Breast epithelium (tissue), 4 donors: ENCODE measurements around the gene FARP2. TPM values are rescaled to one million over a fixed set of nuclear protein-coding genes. Genes with fewer than 3 reads are reported as not detected.

Experiments
- DNase-seq, 2 donors: peaks; one replicate each; pipeline ENCODE4 v3.0.0-alpha.2; 2019; ENCODE audit warnings: low spot score in 2 of 2
- H3K27ac ChIP-seq, 2 donors: fragments of 200-600 bp; sonication (generic) in 1 of 2; one replicate each; pipeline ENCODE4 v1.5.1; 2016 to 2019; ENCODE audit warnings: mild to moderate bottlenecking in 1 of 2
- H3K27me3 ChIP-seq, 2 donors: fragments of 200-600 bp; sonication (generic) in 1 of 2; one replicate each; pipeline versions ENCODE4 v1.5.1 to v1.6.0; 2017 to 2019; ENCODE audit warnings: control low read depth in 1 of 2, mild to moderate bottlenecking in 1 of 2
- H3K36me3 ChIP-seq: fragments of 200-600 bp; one replicate; pipeline ENCODE4 v1.5.1; 2019
- H3K4me1 ChIP-seq, 2 donors: fragments of 200-600 bp; sonication (generic); one replicate each; pipeline ENCODE4 v1.5.1; 2016 to 2019; ENCODE audit warnings: control low read depth in 1 of 2
- H3K4me3 ChIP-seq, 3 donors: fragments of 200-600 bp; sonication (generic); 1 replicate in 2 of 3; 2 replicates in 1 of 3; pipeline ENCODE4 v1.5.1; 2016 to 2019; ENCODE audit warnings: mild to moderate bottlenecking in 3 of 3, moderate library complexity in 2 of 3
- H3K9me3 ChIP-seq, 2 donors: fragments of 200-600 bp; sonication (generic) in 1 of 2; one replicate each; pipeline ENCODE4 v1.5.1; 2016 to 2019; ENCODE audit warnings: control low read depth in 1 of 2
- POLR2A ChIP-seq: fragments of 450-650 bp; IDR thresholded peaks from one replicate; pipeline ENCODE4 v1.6.1; 2016; ENCODE audit warnings: antibody characterized with exemption, mild to moderate bottlenecking, moderate library complexity
- POLR2AphosphoS5 ChIP-seq, 3 donors: sonication (generic); formaldehyde crosslinking; IDR thresholded peaks; one replicate each; pipeline ENCODE4 v1.6.1; 2017; ENCODE audit warnings: antibody characterized with exemption in 3 of 3
- intact Hi-C: fragments of 100-400 bp; cut with DNase I; formaldehyde crosslinking; loops from one replicate; pipeline ENCODE4 v1.15.1; 2023; ENCODE audit warnings: low total_unique reads
- total RNA-seq, 3 donors: library from RNA; depleted of rRNA; stranded (reverse); fragments of >200 nt; gene quantifications; one replicate each; pipeline ENCODE4 v1.1.0, GENCODE V29; 2016
- TF ChIP-seq, protein P1 (sequence below), 3 donors: fragments of 450-650 bp; IDR thresholded peaks; one replicate each; pipeline ENCODE4 v1.5.1; 2016 to 2017; ENCODE audit warnings: antibody characterized with exemption in 3 of 3, mild to moderate bottlenecking in 3 of 3, moderate library complexity in 3 of 3

Gene FARP2
- total RNA-seq, 3 donors from 2014 or later, result 34.4 to 43.3 (median 40.3) TPM

GRCh38 chr2:241509155-241509784, 153.2 kb downstream of the FARP2 start:
- no peak for DNase-seq
- Histone ChIP-seq H3K4me3 (peak overlapping the region; percentile 90 to 98 (median 90)), H3K27me3 (no peaks in the 10 kb centered on the region), H3K27ac (peak overlapping the region; percentile 85 to 89), H3K9me3 (no peaks in the 10 kb centered on the region), H3K36me3 (no peaks in the 10 kb centered on the region), H3K4me1 (peaks cover 3 to 16% of the 10 kb centered on the region in 2 donors)
- intact Hi-C loops, result no loop called here
- TF ChIP-seq POLR2AphosphoS5 (IDR thresholded peaks at IDR 0.05), result no peak
- no peak for TF ChIP-seq POLR2A
- TF ChIP-seq, protein P1, sequence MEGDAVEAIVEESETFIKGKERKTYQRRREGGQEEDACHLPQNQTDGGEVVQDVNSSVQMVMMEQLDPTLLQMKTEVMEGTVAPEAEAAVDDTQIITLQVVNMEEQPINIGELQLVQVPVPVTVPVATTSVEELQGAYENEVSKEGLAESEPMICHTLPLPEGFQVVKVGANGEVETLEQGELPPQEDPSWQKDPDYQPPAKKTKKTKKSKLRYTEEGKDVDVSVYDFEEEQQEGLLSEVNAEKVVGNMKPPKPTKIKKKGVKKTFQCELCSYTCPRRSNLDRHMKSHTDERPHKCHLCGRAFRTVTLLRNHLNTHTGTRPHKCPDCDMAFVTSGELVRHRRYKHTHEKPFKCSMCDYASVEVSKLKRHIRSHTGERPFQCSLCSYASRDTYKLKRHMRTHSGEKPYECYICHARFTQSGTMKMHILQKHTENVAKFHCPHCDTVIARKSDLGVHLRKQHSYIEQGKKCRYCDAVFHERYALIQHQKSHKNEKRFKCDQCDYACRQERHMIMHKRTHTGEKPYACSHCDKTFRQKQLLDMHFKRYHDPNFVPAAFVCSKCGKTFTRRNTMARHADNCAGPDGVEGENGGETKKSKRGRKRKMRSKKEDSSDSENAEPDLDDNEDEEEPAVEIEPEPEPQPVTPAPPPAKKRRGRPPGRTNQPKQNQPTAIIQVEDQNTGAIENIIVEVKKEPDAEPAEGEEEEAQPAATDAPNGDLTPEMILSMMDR (IDR thresholded peaks at IDR 0.05), result no peak

GRCh38 chr2:241511091-241511741, 155.1 kb downstream of the FARP2 start:
- Histone ChIP-seq H3K27me3 (no peaks in the 10 kb centered on the region), H3K36me3 (no peaks in the 10 kb centered on the region), H3K4me1 (peaks cover 3 to 16% of the 10 kb centered on the region in 2 donors), H3K27ac (no peak overlapping the region), H3K9me3 (no peaks in the 10 kb centered on the region), H3K4me3 (no peak overlapping the region)
- intact Hi-C loops, result no loop called here
- DNase-seq, result no peak
- no peak for TF ChIP-seq POLR2A
- TF ChIP-seq, protein P1 (IDR thresholded peaks at IDR 0.05), result no peak
- TF ChIP-seq POLR2AphosphoS5 (IDR thresholded peaks at IDR 0.05), result no peak

- Histone ChIP-seq H3K27me3 (no peaks in the 10 kb centered on the region), H3K36me3 (no peaks in the 10 kb centered on the region), H3K9me3 (no peaks in the 10 kb centered on the region), H3K4me3 (no peak overlapping the region), H3K4me1 (peaks cover 0 to 3% of the 10 kb centered on the region in 2 donors), H3K27ac (no peak overlapping the region)
- no peak for DNase-seq
- intact Hi-C loops, result no loop called here
- TF ChIP-seq POLR2AphosphoS5 (IDR thresholded peaks at IDR 0.05) (no peak), POLR2A (no peak)
- TF ChIP-seq, protein P1 (IDR thresholded peaks at IDR 0.05), result no peak
These were observed 158.5 kb downstream of the FARP2 start for GRCh38 chr2:241514553-241514952.

DNA sequence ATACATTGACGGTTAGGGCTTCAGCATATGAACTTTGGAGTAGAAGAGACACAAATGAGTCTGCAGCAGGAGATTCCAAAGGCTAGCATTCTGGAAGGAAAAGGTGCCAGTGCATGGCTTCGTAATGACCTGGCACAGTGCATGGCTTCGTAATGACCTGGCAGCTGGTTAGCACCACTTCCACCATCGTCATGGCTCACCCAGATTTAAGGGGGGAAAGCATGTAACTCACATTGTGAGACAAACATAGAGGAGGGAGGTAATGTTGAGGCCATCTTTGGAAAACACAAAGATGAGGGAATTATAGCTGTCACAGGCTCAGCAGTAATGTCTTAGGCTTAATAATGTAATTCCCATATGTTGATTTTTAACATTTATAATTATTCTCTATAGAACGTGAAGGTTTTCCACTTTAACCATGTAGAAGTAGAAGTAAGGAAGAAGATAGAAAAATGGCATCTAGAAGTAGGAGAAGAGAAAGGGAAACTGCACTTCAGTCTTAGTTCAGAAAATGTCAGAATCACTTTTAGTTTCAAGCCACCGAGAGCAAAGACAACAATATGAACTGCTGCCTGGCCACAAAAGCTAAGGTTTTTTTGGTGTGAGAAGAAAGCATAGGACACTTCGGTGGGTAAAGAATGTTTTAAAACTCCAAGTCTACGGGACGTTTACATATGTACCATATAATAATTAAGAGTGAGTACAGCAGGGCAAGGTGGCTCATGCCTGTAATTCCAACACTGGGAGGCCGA, 159.1 kb downstream of the FARP2 start:
- Histone ChIP-seq H3K4me3 (no peak overlapping the region), H3K27me3 (no peaks in the 10 kb centered on the region), H3K4me1 (no peaks in the 10 kb centered on the region), H3K9me3 (no peaks in the 10 kb centered on the region), H3K36me3 (no peaks in the 10 kb centered on the region), H3K27ac (no peak overlapping the region)
- no peak for TF ChIP-seq POLR2AphosphoS5 (IDR thresholded peaks at IDR 0.05)
- no peak for TF ChIP-seq POLR2A
- TF ChIP-seq, protein P1 (IDR thresholded peaks at IDR 0.05), result no peak
- no peak for DNase-seq
- intact Hi-C loops, result no loop called here

DNA sequence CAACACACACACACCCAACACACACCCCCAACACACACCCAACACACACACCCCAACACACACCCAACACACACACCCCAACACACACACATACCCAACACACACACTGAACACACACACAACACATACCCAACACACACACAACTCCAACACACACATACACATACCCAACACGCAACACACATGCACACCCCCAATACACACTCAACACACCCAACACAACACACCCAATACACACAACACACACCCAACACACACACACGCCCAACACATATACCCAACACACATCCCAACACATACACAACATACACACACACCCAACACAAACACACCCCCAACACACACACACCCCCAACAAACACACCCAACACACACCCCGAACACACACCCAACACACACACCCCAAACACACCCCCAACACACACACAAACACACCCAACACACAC, 160.5 kb downstream of the FARP2 start:
- Histone ChIP-seq H3K36me3 (no peaks in the 10 kb centered on the region), H3K27ac (no peak overlapping the region), H3K27me3 (peaks cover 0 to 6% of the 10 kb centered on the region in 2 donors), H3K9me3 (no peaks in the 10 kb centered on the region), H3K4me3 (no peak overlapping the region), H3K4me1 (no peaks in the 10 kb centered on the region)
- intact Hi-C loops, result no loop called here
- no peak for DNase-seq
- TF ChIP-seq POLR2A (no peak), POLR2AphosphoS5 (IDR thresholded peaks at IDR 0.05) (no peak)
- TF ChIP-seq, protein P1 (IDR thresholded peaks at IDR 0.05), result no peak
